Measurements from ENCODE around the gene MXD4. TPM values are rescaled to one million over a fixed set of nuclear protein-coding genes. Genes with fewer than 3 reads are reported as not detected.

Gene MXD4
- total and polyA plus RNA-seq, 2 experiments from 2014 or later = 6.9 to 19.9 TPM

DNA sequence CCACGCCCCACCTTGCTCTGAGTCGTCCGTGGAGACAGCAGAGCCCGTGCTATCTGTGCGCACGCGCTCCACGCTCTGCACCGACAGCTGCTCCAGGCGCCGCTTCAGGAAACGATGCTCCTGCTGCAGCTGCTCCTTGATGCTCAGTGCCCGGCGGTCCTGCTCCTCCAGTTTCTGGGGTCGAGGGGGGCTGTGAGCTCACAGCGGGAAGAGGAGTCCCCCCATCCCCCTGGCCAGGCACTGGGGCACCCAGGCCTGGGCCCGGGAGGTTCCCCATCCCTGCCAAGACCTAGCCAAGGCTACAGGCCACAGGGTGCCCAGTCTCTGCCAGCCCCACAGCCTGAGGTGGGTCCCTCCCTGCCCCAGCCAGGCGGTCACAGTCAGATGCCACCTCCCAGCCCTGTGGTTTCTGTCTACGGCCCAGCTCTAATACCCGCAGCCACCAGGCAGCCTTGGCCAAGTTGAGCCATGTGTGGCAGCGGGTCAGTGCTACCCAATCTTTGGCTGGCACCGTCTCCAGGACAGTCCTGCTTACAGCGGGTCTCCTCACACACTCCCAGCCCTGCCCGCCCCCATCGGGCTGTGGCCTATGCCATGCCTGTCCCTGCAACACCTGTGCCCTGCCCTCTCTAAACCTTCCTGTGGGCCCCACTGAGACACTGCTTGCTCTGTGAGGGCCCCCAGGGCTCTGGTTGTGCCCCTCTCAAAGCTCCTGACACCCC lies 10.7 kb downstream of the MXD4 start:
- Mint-ChIP-seq H3K9me3 (no peaks in the 10 kb centered on the region), H3K27me3 (ENCODE audit: insufficient read depth, low read depth, poor library complexity) (peaks cover 3% of the 10 kb centered on the region), H3K27ac (no peak overlapping the region), H3K4me1 (peaks cover 15% of the 10 kb centered on the region), H3K36me3 (ENCODE audit: low read depth) (no peaks in the 10 kb centered on the region; the same call in 2 of the 3 replicates), H3K4me3 (no peak overlapping the region)
- Histone ChIP-seq H3K27me3 (ENCODE audit: insufficient read depth) (no peaks in the 10 kb centered on the region), H4K20me1 (replicated peaks; ENCODE audit: insufficient read depth) (no peaks in the 10 kb centered on the region), H3K36me3 (ENCODE audit: insufficient read depth) (no peaks in the 10 kb centered on the region), H2AFZ (no peak overlapping the region), H3K27ac (ENCODE audit: low read depth) (no peak overlapping the region), H3K4me2 (no peak overlapping the region), H3K4me1 (ENCODE audit: insufficient read depth) (peaks cover 5% of the 10 kb centered on the region; the same call in 1 of the 2 replicates), H3K79me2 (replicated peaks; ENCODE audit: insufficient read depth) (no peaks in the 10 kb centered on the region), H3K9me2 (ENCODE audit: insufficient read depth) (no peaks in the 10 kb centered on the region), H3F3A (replicated peaks; ENCODE audit: low read depth) (no peaks in the 10 kb centered on the region), H3K4me3 (no peak overlapping the region)
- no peak for DNase-seq (ENCODE audit: low spot score)
- ATAC-seq = no peak
- no peak for TF ChIP-seq EZH2phosphoT487 (IDR thresholded peaks at IDR 0.05; ENCODE audit: unreplicated experiment)
- no peak for TF ChIP-seq CREB1 (CRISPR knock-in tag; IDR thresholded peaks at IDR 0.05; ENCODE audit: low read depth)
- no peak for TF ChIP-seq NANOG (IDR thresholded peaks at IDR 0.05; ENCODE audit: borderline replicate concordance)
- no peak for TF ChIP-seq STAT1 (IDR thresholded peaks at IDR 0.05; ENCODE audit: unreplicated experiment)
- TF ChIP-seq ETS1 (IDR thresholded peaks at IDR 0.05) = no peak
- no peak for TF ChIP-seq EZH2 (IDR thresholded peaks at IDR 0.05; ENCODE audit: low read depth, unreplicated experiment)
- TF ChIP-seq POLR2AphosphoS5 (IDR thresholded peaks at IDR 0.05; ENCODE audit: low read depth) = no peak
- TF ChIP-seq, protein P1, sequence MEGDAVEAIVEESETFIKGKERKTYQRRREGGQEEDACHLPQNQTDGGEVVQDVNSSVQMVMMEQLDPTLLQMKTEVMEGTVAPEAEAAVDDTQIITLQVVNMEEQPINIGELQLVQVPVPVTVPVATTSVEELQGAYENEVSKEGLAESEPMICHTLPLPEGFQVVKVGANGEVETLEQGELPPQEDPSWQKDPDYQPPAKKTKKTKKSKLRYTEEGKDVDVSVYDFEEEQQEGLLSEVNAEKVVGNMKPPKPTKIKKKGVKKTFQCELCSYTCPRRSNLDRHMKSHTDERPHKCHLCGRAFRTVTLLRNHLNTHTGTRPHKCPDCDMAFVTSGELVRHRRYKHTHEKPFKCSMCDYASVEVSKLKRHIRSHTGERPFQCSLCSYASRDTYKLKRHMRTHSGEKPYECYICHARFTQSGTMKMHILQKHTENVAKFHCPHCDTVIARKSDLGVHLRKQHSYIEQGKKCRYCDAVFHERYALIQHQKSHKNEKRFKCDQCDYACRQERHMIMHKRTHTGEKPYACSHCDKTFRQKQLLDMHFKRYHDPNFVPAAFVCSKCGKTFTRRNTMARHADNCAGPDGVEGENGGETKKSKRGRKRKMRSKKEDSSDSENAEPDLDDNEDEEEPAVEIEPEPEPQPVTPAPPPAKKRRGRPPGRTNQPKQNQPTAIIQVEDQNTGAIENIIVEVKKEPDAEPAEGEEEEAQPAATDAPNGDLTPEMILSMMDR (conservative IDR thresholded peaks at IDR 0.05; ENCODE audit: low read depth in 2 of 2) = no peak
- no peak for TF ChIP-seq REST (IDR thresholded peaks at IDR 0.05; ENCODE audit: unreplicated experiment)
- TF ChIP-seq ZNF462 (CRISPR knock-in tag; IDR thresholded peaks at IDR 0.05) = no peak
- TF ChIP-seq JUNB (IDR thresholded peaks at IDR 0.05; ENCODE audit: unreplicated experiment) = no peak
- no peak for TF ChIP-seq ZNF114 (CRISPR knock-in tag; IDR thresholded peaks at IDR 0.05)
- no peak for TF ChIP-seq ZNF331 (CRISPR knock-in tag; IDR thresholded peaks at IDR 0.05; ENCODE audit: low read depth)
